HepG2 (cell line): Measurements from ENCODE around the gene HOXA11. TPM values are rescaled to one million over a fixed set of nuclear protein-coding genes. Genes with fewer than 3 reads are reported as not detected.

ENCODE experiments used
- DDIT3 ChIP-seq: sonication (generic); formaldehyde crosslinking; IDR thresholded peaks from 2 replicates; pipeline ENCODE4 v1.4.0; 2020; ENCODE audit warnings: mild to moderate bottlenecking, missing genetic modification reagents
- GRHL1 ChIP-seq: sonication (generic); formaldehyde crosslinking; conservative IDR thresholded peaks from 2 replicates; pipeline ENCODE4 v1.8.0; 2022; ENCODE audit warnings: missing genetic modification reagents
- MAFF ChIP-seq: IDR thresholded peaks from 2 replicates; pipeline ENCODE4 v1.6.1; 2011; ENCODE audit warnings: low read depth, low read length, improper control_type of control experiment
- MTF1 ChIP-seq: sonication (generic); formaldehyde crosslinking; IDR thresholded peaks from 2 replicates; pipeline ENCODE4 v1.5.0; 2020; ENCODE audit warnings: missing genetic modification reagents
- NFKB2 ChIP-seq: sonication (generic); formaldehyde crosslinking; IDR thresholded peaks from 2 replicates; pipeline ENCODE4 v1.4.0; 2020; ENCODE audit warnings: missing genetic modification reagents, borderline replicate concordance
- PAWR ChIP-seq: sonication (generic); formaldehyde crosslinking; IDR thresholded peaks from 2 replicates; pipeline ENCODE4 v1.4.0; 2020; ENCODE audit warnings: missing genetic modification reagents, mild to moderate bottlenecking, borderline replicate concordance
- SYNCRIP ChIP-seq: fragments of 200-400 bp; formaldehyde crosslinking; IDR thresholded peaks from 2 replicates; pipeline ENCODE4 v1.6.1; 2018; ENCODE audit warnings: mild to moderate bottlenecking, low read depth, low read length; ENCODE audit not compliant: insufficient read depth
- ZBTB43 ChIP-seq: sonication (generic); formaldehyde crosslinking; conservative IDR thresholded peaks from 2 replicates; pipeline ENCODE4 v1.4.0; 2020; ENCODE audit warnings: missing genetic modification reagents
- ZFP90 ChIP-seq: sonication (generic); formaldehyde crosslinking; IDR thresholded peaks from 2 replicates; pipeline ENCODE4 v1.8.0; 2022; ENCODE audit warnings: missing genetic modification reagents, mild to moderate bottlenecking, inconsistent platforms, borderline replicate concordance
- ZKSCAN5 ChIP-seq: sonication (generic); formaldehyde crosslinking; IDR thresholded peaks from 2 replicates; pipeline ENCODE4 v1.5.1; 2020; ENCODE audit warnings: mild to moderate bottlenecking, missing genetic modification reagents
- ZMYM3 ChIP-seq: sonication (generic); formaldehyde crosslinking; IDR thresholded peaks from 2 replicates; pipeline ENCODE4 v1.5.1; 2020; ENCODE audit warnings: mild to moderate bottlenecking, missing genetic modification reagents
- ZNF264 ChIP-seq: sonication (generic); formaldehyde crosslinking; IDR thresholded peaks from 2 replicates; pipeline ENCODE4 v1.4.0; 2020; ENCODE audit warnings: missing genetic modification reagents
- ZNF547 ChIP-seq: sonication (generic); formaldehyde crosslinking; IDR thresholded peaks from 2 replicates; pipeline ENCODE4 v1.5.1; 2020; ENCODE audit warnings: mild to moderate bottlenecking, missing genetic modification reagents
- polyA plus RNA-seq, 8 experiments: library from polyadenylated mRNA; depleted of rRNA in 3 of 8; stranded (reverse) in 7 of 8; unstranded in 1 of 8; fragments of >200 nt; fragmentation: Illumina TruSeq in 4 of 8; extraction: Trizol in 4 of 8; gene quantifications; 2 replicates each; pipeline versions ENCODE4 v1.2.1 to v1.2.3, GENCODE V29; 2011 to 2016; ENCODE audit warnings: low read depth in 4 of 8, missing spikeins in 1 of 8, mixed read lengths in 1 of 8; ENCODE audit not compliant: insufficient read depth in 1 of 8
- total RNA-seq, 5 experiments: library from RNA; depleted of rRNA; stranded (reverse); fragments of >200 nt; fragmentation: Illumina TruSeq; extraction: Trizol; gene quantifications; 2 replicates each; pipeline ENCODE4 v1.2.3, GENCODE V29; 2016; ENCODE audit warnings: low read depth in 1 of 5
- TF ChIP-seq, protein P1 (sequence below): sonication (generic); formaldehyde crosslinking; IDR thresholded peaks from 2 replicates; pipeline ENCODE4 v1.4.0; 2020; ENCODE audit warnings: mild to moderate bottlenecking, missing genetic modification reagents, borderline replicate concordance
- TF ChIP-seq, protein P2 (sequence below): sonication (generic); formaldehyde crosslinking; IDR thresholded peaks from 2 replicates; pipeline ENCODE4 v1.8.0; 2022; ENCODE audit warnings: missing genetic modification reagents, low read depth, mild to moderate bottlenecking, borderline replicate concordance
- TF ChIP-seq, protein P3 (sequence below): sonication (generic); formaldehyde crosslinking; conservative IDR thresholded peaks from 2 replicates; pipeline ENCODE4 v1.8.1; 2023; ENCODE audit warnings: missing genetic modification reagents
- TF ChIP-seq, protein P4 (sequence below): sonication (generic); formaldehyde crosslinking; conservative IDR thresholded peaks from 2 replicates; pipeline ENCODE4 v1.4.0; 2020; ENCODE audit warnings: missing genetic modification reagents

The HOXA11 gene
- total and polyA plus RNA-seq, 2 of the 13 experiments (the other 11 are each of a cell fraction or from before 2014, with no cell fraction given), result not detected

- TF ChIP-seq, protein P1, sequence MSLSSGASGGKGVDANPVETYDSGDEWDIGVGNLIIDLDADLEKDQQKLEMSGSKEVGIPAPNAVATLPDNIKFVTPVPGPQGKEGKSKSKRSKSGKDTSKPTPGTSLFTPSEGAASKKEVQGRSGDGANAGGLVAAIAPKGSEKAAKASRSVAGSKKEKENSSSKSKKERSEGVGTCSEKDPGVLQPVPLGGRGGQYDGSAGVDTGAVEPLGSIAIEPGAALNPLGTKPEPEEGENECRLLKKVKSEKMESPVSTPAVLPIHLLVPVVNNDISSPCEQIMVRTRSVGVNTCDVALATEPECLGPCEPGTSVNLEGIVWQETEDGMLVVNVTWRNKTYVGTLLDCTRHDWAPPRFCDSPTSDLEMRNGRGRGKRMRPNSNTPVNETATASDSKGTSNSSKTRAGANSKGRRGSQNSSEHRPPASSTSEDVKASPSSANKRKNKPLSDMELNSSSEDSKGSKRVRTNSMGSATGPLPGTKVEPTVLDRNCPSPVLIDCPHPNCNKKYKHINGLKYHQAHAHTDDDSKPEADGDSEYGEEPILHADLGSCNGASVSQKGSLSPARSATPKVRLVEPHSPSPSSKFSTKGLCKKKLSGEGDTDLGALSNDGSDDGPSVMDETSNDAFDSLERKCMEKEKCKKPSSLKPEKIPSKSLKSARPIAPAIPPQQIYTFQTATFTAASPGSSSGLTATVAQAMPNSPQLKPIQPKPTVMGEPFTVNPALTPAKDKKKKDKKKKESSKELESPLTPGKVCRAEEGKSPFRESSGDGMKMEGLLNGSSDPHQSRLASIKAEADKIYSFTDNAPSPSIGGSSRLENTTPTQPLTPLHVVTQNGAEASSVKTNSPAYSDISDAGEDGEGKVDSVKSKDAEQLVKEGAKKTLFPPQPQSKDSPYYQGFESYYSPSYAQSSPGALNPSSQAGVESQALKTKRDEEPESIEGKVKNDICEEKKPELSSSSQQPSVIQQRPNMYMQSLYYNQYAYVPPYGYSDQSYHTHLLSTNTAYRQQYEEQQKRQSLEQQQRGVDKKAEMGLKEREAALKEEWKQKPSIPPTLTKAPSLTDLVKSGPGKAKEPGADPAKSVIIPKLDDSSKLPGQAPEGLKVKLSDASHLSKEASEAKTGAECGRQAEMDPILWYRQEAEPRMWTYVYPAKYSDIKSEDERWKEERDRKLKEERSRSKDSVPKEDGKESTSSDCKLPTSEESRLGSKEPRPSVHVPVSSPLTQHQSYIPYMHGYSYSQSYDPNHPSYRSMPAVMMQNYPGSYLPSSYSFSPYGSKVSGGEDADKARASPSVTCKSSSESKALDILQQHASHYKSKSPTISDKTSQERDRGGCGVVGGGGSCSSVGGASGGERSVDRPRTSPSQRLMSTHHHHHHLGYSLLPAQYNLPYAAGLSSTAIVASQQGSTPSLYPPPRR (CRISPR knock-in tag), result no peak
- 0 out of 2 replicates have a peak, but pooled peaks have one; percentile 25 for TF ChIP-seq ZBTB43 (CRISPR knock-in tag)
- TF ChIP-seq MTF1, result no peak
- peak; percentile 19; the same call in 1 of the 2 replicates for TF ChIP-seq NFKB2
- TF ChIP-seq SYNCRIP, result no peak
- TF ChIP-seq DDIT3 (CRISPR knock-in tag), result no peak
- no peak for TF ChIP-seq GRHL1 (CRISPR knock-in tag)
- no peak for TF ChIP-seq PAWR (CRISPR knock-in tag)
- TF ChIP-seq MAFF, result no peak
- TF ChIP-seq, protein P2, sequence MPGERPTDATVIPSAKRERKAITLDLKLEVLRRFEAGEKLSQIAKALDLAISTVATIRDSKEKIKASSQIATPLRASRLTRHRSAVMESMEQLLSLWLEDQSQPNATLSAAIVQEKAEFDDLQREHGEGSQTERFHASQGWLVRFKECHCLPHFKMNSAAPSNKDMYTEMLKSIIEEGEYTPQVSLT (CRISPR knock-in tag), result no peak
- no peak for TF ChIP-seq ZNF264 (CRISPR knock-in tag)
- TF ChIP-seq, protein P3, sequence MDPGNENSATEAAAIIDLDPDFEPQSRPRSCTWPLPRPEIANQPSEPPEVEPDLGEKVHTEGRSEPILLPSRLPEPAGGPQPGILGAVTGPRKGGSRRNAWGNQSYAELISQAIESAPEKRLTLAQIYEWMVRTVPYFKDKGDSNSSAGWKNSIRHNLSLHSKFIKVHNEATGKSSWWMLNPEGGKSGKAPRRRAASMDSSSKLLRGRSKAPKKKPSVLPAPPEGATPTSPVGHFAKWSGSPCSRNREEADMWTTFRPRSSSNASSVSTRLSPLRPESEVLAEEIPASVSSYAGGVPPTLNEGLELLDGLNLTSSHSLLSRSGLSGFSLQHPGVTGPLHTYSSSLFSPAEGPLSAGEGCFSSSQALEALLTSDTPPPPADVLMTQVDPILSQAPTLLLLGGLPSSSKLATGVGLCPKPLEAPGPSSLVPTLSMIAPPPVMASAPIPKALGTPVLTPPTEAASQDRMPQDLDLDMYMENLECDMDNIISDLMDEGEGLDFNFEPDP (CRISPR knock-in tag), result no peak
- TF ChIP-seq ZKSCAN5 (CRISPR knock-in tag), result no peak
- no peak for TF ChIP-seq ZMYM3 (CRISPR knock-in tag)
- TF ChIP-seq ZNF547 (CRISPR knock-in tag), result no peak; the same call in 1 of the 2 replicates
- TF ChIP-seq, protein P4, sequence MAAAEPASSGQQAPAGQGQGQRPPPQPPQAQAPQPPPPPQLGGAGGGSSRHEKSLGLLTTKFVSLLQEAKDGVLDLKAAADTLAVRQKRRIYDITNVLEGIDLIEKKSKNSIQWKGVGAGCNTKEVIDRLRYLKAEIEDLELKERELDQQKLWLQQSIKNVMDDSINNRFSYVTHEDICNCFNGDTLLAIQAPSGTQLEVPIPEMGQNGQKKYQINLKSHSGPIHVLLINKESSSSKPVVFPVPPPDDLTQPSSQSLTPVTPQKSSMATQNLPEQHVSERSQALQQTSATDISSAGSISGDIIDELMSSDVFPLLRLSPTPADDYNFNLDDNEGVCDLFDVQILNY, result no peak
- no peak; the same call in 1 of the 2 replicates for TF ChIP-seq ZFP90 (CRISPR knock-in tag)
These were observed 34.3 kb downstream of the HOXA11 start (continued) for GRCh38 chr7:27150568-27151340.
